Smooth muscle cell (in vitro differentiated cells): Measurements from ENCODE around the gene NEURL1B. TPM values are rescaled to one million over a fixed set of nuclear protein-coding genes. Genes with fewer than 3 reads are reported as not detected.

Experiments
- DNase-seq: peaks from one replicate; lab custom pipeline; 2025; ENCODE audit not compliant: unreplicated experiment; lab: John Stamatoyannopoulos, UW
- H2AFZ ChIP-seq: fragments of 200-600 bp; sonication (generic); 2 replicates; pipeline ENCODE4 v1.6.0; 2016; ENCODE audit warnings: antibody characterized with exemption, low read depth, mild to moderate bottlenecking
- H3F3A ChIP-seq: fragments of 200-600 bp; sonication (generic); 2 replicates; pipeline ENCODE4 v1.6.0; 2017; ENCODE audit warnings: antibody characterized with exemption, low read depth
- H3K27ac ChIP-seq: fragments of 200-600 bp; sonication (generic); 2 replicates; pipeline ENCODE4 v1.5.1; 2016; ENCODE audit warnings: low read depth, mild to moderate bottlenecking
- H3K27me3 ChIP-seq: fragments of 200-600 bp; sonication (generic); 2 replicates; pipeline ENCODE4 v1.6.1; 2016; ENCODE audit warnings: low read depth, mild to moderate bottlenecking
- H3K36me3 ChIP-seq: fragments of 200-600 bp; sonication (generic); 2 replicates; pipeline ENCODE4 v1.5.1; 2016; ENCODE audit warnings: low read depth
- H3K4me1 ChIP-seq: fragments of 200-600 bp; sonication (generic); 2 replicates; pipeline ENCODE4 v1.5.1; 2016; ENCODE audit warnings: low read depth
- H3K4me2 ChIP-seq: fragments of 200-600 bp; sonication (generic); 2 replicates; pipeline ENCODE4 v1.6.0; 2016; ENCODE audit warnings: mild to moderate bottlenecking
- H3K4me3 ChIP-seq: fragments of 200-600 bp; sonication (generic); 2 replicates; pipeline ENCODE4 v1.5.1; 2016; ENCODE audit warnings: mild to moderate bottlenecking
- H3K79me2 ChIP-seq: fragments of 200-600 bp; sonication (generic); 2 replicates; pipeline ENCODE4 v1.6.0; 2016; ENCODE audit warnings: low read depth, mild to moderate bottlenecking
- H3K9ac ChIP-seq: fragments of 200-600 bp; sonication (generic); 2 replicates; pipeline ENCODE4 v1.6.0; 2016; ENCODE audit warnings: low read depth
- H3K9me3 ChIP-seq: fragments of 200-600 bp; sonication (generic); replicated peaks from 2 replicates; pipeline ENCODE4 v1.5.1; 2016; ENCODE audit warnings: low read depth
- H4K20me1 ChIP-seq: fragments of 200-600 bp; sonication (generic); 2 replicates; pipeline ENCODE4 v1.6.0; 2016; ENCODE audit warnings: low read depth
- CTCF ChIP-seq: fragments of 200-600 bp; sonication (generic); IDR thresholded peaks from 2 replicates; pipeline ENCODE4 v1.5.1; 2017; ENCODE audit warnings: borderline replicate concordance, mild to moderate bottlenecking, antibody characterized with exemption; ENCODE audit not compliant: insufficient read depth, poor library complexity, severe bottlenecking
- WGBS: methylation state at CpG from one replicate; pipeline ENCODE4 v1.1.7; 2016; ENCODE audit warnings: low lambda C conversion rate; 5-methylcytosine and 5-hydroxymethylcytosine counted together
- polyA plus RNA-seq: library from polyadenylated mRNA; unstranded; fragments of >200 nt; fragmentation: Nextera tagmentation; extraction: Ambion mirVana; gene quantifications from 2 replicates; pipeline ENCODE4 v1.2.1, GENCODE V29; 2016
- total RNA-seq: library from RNA; depleted of rRNA; stranded (reverse); fragments of >200 nt; gene quantifications from 2 replicates; pipeline ENCODE4 v1.2.3, GENCODE V29; 2014

NEURL1B gene
- total and polyA plus RNA-seq, 2 experiments from 2014 or later, result 3.7 to 10.0 TPM

GRCh38 chr5:172661526-172661925 is 20.5 kb downstream of the NEURL1B start:
- Histone ChIP-seq H3K4me3 (no peak overlapping the region), H3K4me1 (peaks cover 21% of the 10 kb centered on the region), H4K20me1 (no peaks in the 10 kb centered on the region), H3K4me2 (no peak overlapping the region), H2AFZ (no peak overlapping the region), H3K79me2 (peaks cover 24% of the 10 kb centered on the region), H3K9ac (no peak overlapping the region), H3F3A (no peaks in the 10 kb centered on the region), H3K36me3 (no peaks in the 10 kb centered on the region), H3K27me3 (no peaks in the 10 kb centered on the region), H3K27ac (peak overlapping the region; percentile 96), H3K9me3 (no peaks in the 10 kb centered on the region)
- DNase-seq, result no peak
- TF ChIP-seq CTCF, result no peak
- WGBS, result 65% methylated on average over 9 of the region's 9 CpGs

- H3K36me3 ChIP-seq, result no peaks in the 10 kb centered on the region
- DNase-seq, result no peak
- no peak overlapping the region for H3K4me3 ChIP-seq
- no peak for TF ChIP-seq CTCF
- no peak overlapping the region for H2AFZ ChIP-seq
- H3K27ac ChIP-seq, result no peak overlapping the region
- no peaks in the 10 kb centered on the region for H3K9me3 ChIP-seq
- H3K4me2 ChIP-seq, result no peak overlapping the region
- peaks cover 18% of the 10 kb centered on the region for H3K79me2 ChIP-seq
- H3K4me1 ChIP-seq, result peaks cover 21% of the 10 kb centered on the region
- H3K27me3 ChIP-seq, result no peaks in the 10 kb centered on the region
- H3F3A ChIP-seq, result no peaks in the 10 kb centered on the region
- H4K20me1 ChIP-seq, result no peaks in the 10 kb centered on the region
- WGBS, result 87% methylated on average over 2 of the region's 2 CpGs
- H3K9ac ChIP-seq, result no peak overlapping the region
Observed at GRCh38 chr5:172662596-172662995, 21.5 kb downstream of the NEURL1B start.

GRCh38 chr5:172664018-172664417 is 23.0 kb downstream of the NEURL1B start:
- H3K4me1 ChIP-seq, result peaks cover 15% of the 10 kb centered on the region
- H2AFZ ChIP-seq, result no peak overlapping the region
- H3K4me3 ChIP-seq, result no peak overlapping the region
- H4K20me1 ChIP-seq, result no peaks in the 10 kb centered on the region
- no peaks in the 10 kb centered on the region for H3K36me3 ChIP-seq
- no peak for DNase-seq
- H3K27ac ChIP-seq, result peak overlapping the region; percentile 49
- H3K9ac ChIP-seq, result no peak overlapping the region
- H3K9me3 ChIP-seq, result no peaks in the 10 kb centered on the region
- no peak for TF ChIP-seq CTCF
- H3K4me2 ChIP-seq, result peak overlapping the region; percentile 72
- H3K27me3 ChIP-seq, result no peaks in the 10 kb centered on the region
- no peaks in the 10 kb centered on the region for H3F3A ChIP-seq
- H3K79me2 ChIP-seq, result peaks cover 18% of the 10 kb centered on the region
- WGBS, result 68% methylated on average over 5 of the region's 5 CpGs
